ENCODE data around the gene TMC5. TPM values are rescaled to one million over a fixed set of nuclear protein-coding genes. Genes with fewer than 3 reads are reported as not detected.
"Not testable (repeated sequence)": the region's sequence is repeated elsewhere in the genome, so short reads cannot be mapped to it uniquely, and the experiment has no call there.

TMC5 gene
- total RNA-seq, 4 donors from 2014 or later, result not detected

DNA sequence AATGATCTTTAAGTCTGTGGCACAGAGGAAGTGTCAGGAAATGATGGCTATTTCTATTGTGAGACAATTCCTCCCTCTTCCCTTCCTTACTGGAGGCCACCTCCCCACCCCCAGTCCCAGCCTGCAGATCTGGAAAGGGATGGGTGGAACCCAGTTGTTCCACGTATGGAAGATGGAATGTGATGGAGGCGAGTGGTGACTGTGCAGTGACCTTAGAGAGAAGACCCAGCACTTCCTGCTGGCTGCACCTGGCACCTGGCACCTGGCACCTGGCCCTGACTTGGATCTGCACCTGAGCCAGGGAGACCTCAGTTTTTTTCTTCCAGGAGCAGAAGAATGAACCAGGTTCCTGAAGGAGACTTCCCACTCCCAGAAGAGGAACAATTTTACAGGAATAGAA, 33.0 kb upstream of the TMC5 start:
- H3K27ac ChIP-seq, result no peak overlapping the region
- no peak for DNase-seq (ENCODE audit: low spot score in 2 of 2)
- H3K9me3 ChIP-seq, result peaks cover 0 to 7% (median 0%) of the 10 kb centered on the region in 4 donors
- no peak for TF ChIP-seq EP300 (IDR thresholded peaks at IDR 0.05)
- 40 to 41% methylated on average over 2 of the region's 2 CpGs for WGBS, 2 donors
- H3K27me3 ChIP-seq, result peaks cover 0 to 5% of the 10 kb centered on the region in 2 donors
- no peak overlapping the region for H3K4me3 ChIP-seq
- no peaks in the 10 kb centered on the region for H3K36me3 ChIP-seq
- no peaks in the 10 kb centered on the region for H3K4me1 ChIP-seq

DNA sequence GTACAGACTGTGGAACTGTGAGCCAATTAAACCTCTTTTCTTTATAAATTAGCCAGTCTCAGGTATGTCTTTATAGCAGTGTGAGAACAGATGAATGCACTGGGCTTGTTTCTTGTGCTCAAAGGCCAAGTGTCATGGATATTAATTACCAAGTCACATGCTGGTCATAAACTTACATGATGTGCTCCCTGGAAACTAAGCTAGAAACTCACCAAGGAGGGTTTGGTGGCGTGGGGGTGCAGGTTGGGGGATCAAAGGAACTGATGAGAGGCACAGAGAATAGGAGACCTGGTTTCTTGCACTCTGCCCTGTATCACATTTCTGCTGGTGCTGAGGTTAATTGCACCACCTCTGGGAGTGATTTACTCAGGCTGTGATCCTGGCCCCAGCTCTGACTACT, 31.2 kb upstream of the TMC5 start:
- WGBS, 2 donors, result 33 to 57% methylated on average over 1 of the region's 1 CpG
- DNase-seq (ENCODE audit: low spot score in 2 of 2), result no peak
- H3K4me3 ChIP-seq, result no peak overlapping the region
- H3K27me3 ChIP-seq, result peaks cover 0 to 5% of the 10 kb centered on the region in 2 donors
- H3K27ac ChIP-seq, result no peak overlapping the region
- TF ChIP-seq EP300 (IDR thresholded peaks at IDR 0.05), result no peak
- no peak for TF ChIP-seq POLR2A (IDR thresholded peaks at IDR 0.05)
- TF ChIP-seq, protein P1, sequence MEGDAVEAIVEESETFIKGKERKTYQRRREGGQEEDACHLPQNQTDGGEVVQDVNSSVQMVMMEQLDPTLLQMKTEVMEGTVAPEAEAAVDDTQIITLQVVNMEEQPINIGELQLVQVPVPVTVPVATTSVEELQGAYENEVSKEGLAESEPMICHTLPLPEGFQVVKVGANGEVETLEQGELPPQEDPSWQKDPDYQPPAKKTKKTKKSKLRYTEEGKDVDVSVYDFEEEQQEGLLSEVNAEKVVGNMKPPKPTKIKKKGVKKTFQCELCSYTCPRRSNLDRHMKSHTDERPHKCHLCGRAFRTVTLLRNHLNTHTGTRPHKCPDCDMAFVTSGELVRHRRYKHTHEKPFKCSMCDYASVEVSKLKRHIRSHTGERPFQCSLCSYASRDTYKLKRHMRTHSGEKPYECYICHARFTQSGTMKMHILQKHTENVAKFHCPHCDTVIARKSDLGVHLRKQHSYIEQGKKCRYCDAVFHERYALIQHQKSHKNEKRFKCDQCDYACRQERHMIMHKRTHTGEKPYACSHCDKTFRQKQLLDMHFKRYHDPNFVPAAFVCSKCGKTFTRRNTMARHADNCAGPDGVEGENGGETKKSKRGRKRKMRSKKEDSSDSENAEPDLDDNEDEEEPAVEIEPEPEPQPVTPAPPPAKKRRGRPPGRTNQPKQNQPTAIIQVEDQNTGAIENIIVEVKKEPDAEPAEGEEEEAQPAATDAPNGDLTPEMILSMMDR (IDR thresholded peaks at IDR 0.05), result no peak
- H3K9me3 ChIP-seq, result peaks cover 0 to 11% (median 0%) of the 10 kb centered on the region in 4 donors
- no peaks in the 10 kb centered on the region for H3K4me1 ChIP-seq
- H3K36me3 ChIP-seq, result no peaks in the 10 kb centered on the region

DNA sequence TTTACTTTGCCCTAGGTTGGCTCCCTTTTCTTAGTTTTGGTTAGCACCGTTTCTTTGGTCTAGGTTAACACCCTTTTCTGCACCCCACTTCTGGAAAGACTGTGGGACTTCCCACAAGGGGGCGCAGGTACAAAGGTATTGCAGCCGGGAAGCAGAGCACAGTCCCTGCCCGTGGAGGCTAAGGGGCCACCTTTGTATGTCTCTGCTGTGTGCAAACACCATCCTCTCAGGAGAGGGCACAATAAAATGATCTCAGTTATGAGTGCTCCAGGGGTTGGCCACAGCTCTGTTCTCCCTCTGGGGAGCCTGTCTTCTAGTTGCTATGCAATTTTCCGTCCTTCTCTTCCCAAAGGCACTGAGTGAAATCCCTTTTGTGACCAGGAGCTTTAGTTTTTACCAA, 28.4 kb upstream of the TMC5 start:
- Histone ChIP-seq H3K9me3 (peaks cover 0 to 11% (median 0%) of the 10 kb centered on the region in 4 donors), H3K27me3 (peaks cover 0 to 18% of the 10 kb centered on the region in 2 donors), H3K4me1 (no peaks in the 10 kb centered on the region), H3K4me3 (no peak overlapping the region), H3K36me3 (no peaks in the 10 kb centered on the region), H3K27ac (no peak overlapping the region)
- peak in 1 of 2 donors; percentile 17 for DNase-seq (ENCODE audit: low spot score in 2 of 2)
- WGBS, 2 donors, result 18 to 21% methylated on average over 5 of the region's 5 CpGs
- TF ChIP-seq POLR2A (IDR thresholded peaks at IDR 0.05) (no peak), EP300 (IDR thresholded peaks at IDR 0.05) (no peak)
- TF ChIP-seq, protein P1 (IDR thresholded peaks at IDR 0.05), result peak in 3 of 5 experiments; percentile 15 to 23 (median 18)

DNA sequence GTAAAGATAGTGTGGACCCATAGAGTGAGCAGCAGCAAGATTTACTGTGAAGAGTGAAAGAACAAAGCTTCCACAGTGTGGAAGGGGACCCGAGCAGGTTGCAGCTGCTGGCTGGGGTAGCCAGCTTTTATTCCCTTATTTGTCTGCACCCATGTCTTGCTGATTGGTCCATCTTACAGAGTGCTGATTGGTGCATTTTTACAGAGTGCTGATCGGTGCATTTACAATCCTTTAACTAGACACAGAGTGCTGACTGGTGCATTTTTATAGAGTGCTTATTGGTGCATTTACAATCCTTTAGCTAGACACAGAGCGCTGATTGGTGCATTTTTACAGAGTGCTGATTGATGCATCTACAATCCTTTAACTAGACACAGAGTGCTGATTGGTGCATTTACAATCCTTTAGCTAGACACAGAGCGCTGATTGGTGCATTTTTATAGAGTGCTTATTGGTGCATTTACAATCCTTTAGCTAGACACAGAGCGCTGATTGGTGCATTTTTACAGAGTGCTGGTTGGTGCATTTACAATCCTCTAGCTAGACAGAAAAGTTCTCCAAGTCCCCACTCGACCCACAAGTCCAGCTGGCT, 26.4 kb upstream of the TMC5 start:
- not testable (repeated sequence) for H3K4me1 ChIP-seq; DNase-seq (ENCODE audit: low spot score in 2 of 2); H3K27ac ChIP-seq; H3K4me3 ChIP-seq; H3K36me3 ChIP-seq
- H3K27me3 ChIP-seq, result peaks cover 0 to 18% of the 10 kb centered on the region in 2 donors
- 81 to 84% methylated on average over 6 of the region's 6 CpGs for WGBS, 2 donors
- H3K9me3 ChIP-seq, result peaks cover 0 to 11% (median 0%) of the 10 kb centered on the region in 4 donors

DNA sequence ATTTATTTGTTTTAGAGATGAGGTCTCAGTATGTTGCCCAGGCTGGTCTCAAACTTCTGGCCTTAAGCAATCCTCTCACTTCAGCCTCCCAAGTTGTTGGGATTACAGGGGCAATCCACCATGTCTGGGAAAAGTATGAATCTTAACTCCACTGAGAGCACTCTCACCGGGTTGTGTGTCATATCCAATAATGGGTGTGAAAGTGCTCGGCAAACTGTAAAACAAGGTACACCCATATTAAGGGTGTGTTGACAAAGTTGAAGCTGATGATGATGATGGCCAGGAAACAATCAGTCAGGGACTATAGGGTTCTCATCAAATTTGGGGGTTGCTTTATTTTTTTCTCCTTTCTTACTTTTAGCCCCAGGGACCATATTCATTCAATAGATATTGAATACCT, 25.3 kb upstream of the TMC5 start:
- DNase-seq (ENCODE audit: low spot score in 2 of 2), result no peak
- TF ChIP-seq EP300 (IDR thresholded peaks at IDR 0.05), result no peak
- TF ChIP-seq, protein P1 (IDR thresholded peaks at IDR 0.05), result no peak
- TF ChIP-seq POLR2A (IDR thresholded peaks at IDR 0.05), result no peak
- Histone ChIP-seq H3K27ac (no peak overlapping the region), H3K27me3 (peaks cover 0 to 18% of the 10 kb centered on the region in 2 donors), H3K36me3 (no peaks in the 10 kb centered on the region), H3K4me3 (no peak overlapping the region), H3K9me3 (peaks cover 0 to 6% (median 0%) of the 10 kb centered on the region in 4 donors), H3K4me1 (no peaks in the 10 kb centered on the region)
- WGBS, 2 donors, result 87 to 97% methylated on average over 2 of the region's 2 CpGs

DNA sequence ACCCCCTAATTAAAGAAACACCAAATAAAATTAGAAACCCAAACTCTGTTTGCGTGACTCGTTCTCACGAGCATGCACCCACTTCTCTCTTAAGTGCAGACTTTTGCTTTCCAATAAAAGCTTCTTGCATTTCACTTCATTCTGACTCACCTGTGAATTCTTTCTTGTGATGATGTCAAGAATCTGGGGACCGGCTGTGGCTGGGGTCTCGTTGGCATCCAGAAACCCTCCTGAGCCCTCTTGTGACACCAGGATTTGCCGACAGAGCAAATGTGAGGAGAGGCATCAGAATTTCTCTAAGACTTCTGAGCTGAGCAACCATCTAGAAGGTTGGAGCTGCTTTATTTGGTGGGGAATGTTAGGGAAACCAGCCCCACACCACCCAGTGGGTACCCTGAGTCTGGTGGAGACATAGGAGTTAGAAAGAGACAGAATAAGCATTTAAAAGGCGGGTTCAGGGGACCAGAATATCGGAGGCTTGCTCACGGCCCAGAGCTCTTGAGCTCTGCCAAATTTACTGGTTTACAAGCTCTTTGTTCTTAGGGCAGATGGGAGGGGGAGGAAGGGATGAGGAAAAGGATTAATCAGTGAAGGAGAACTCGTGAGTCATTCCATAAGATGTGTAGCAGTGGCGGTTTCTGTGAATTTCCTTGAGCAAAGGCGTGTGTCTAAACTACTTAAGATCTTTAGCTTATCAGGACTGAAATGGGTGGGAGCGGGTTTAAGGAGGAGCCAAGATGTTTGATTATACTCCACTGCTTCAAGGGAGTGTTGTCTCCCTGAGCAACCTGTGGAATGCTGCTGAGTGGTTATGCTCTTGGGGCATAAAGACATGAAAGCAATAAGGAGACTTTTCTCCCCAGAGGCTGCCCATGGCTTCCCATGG, 24.2 kb upstream of the TMC5 start:
- no peak overlapping the region for H3K27ac ChIP-seq
- WGBS, 2 donors, result 49 to 51% methylated on average over 13 of the region's 13 CpGs
- H3K27me3 ChIP-seq, result peaks cover 0 to 13% of the 10 kb centered on the region in 2 donors
- TF ChIP-seq, protein P1 (IDR thresholded peaks at IDR 0.05), result no peak
- TF ChIP-seq EP300 (IDR thresholded peaks at IDR 0.05) (no peak), POLR2A (IDR thresholded peaks at IDR 0.05) (no peak)
- no peaks in the 10 kb centered on the region for H3K36me3 ChIP-seq
- peaks cover 0 to 5% (median 0%) of the 10 kb centered on the region in 4 donors for H3K9me3 ChIP-seq
- DNase-seq (ENCODE audit: low spot score in 2 of 2), result no peak
- H3K4me3 ChIP-seq, result no peak overlapping the region
- H3K4me1 ChIP-seq, result no peaks in the 10 kb centered on the region

DNA sequence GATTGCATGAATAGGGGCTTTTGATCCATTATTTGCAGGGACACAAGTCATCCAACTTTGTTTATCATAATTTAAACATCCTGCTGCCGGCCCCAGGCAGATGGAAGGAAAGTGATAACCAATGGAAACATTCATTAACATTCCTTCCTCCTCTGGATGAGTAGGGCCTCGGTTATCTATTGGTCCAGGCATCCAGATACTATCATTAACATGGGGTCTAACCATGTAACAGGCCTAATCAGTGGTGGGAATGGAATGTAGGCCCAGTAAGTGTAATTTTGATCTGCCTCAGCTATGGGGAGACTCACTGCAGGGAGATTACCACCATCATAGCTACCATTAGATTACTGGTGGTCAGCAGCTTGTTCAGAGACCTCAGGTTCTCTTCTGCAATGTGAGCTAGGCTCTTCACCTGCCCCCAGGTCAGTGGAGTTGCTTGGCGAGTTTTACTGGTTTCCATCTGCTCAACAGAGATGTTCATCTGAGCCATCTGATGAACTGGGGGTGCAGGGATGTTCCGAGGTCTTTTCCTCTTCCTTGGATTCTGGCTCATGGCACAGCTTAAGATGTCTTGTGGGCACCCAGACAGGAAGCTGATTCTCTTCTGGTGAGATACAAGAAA, 21.9 kb upstream of the TMC5 start:
- Histone ChIP-seq H3K27me3 (peaks cover 0 to 13% of the 10 kb centered on the region in 2 donors), H3K9me3 (peaks cover 0 to 12% (median 0%) of the 10 kb centered on the region in 4 donors)
- not testable (repeated sequence) for DNase-seq (ENCODE audit: low spot score in 2 of 2); H3K4me3 ChIP-seq; H3K27ac ChIP-seq; H3K4me1 ChIP-seq; H3K36me3 ChIP-seq
- 62 to 66% methylated on average over 4 of the region's 4 CpGs for WGBS, 2 donors

All from tibial nerve (tissue), 4 donors.